GM12872 (cell line): ENCODE data around the gene PCDHGA12.

Source experiments
- CTCF ChIP-seq: IDR thresholded peaks from 3 replicates; pipeline ENCODE4 v1.5.1; 2011; ENCODE audit warnings: low read depth, mild to moderate bottlenecking, low read length, moderate library complexity; ENCODE audit not compliant: insufficient read depth

Gene PCDHGA12

DNA sequence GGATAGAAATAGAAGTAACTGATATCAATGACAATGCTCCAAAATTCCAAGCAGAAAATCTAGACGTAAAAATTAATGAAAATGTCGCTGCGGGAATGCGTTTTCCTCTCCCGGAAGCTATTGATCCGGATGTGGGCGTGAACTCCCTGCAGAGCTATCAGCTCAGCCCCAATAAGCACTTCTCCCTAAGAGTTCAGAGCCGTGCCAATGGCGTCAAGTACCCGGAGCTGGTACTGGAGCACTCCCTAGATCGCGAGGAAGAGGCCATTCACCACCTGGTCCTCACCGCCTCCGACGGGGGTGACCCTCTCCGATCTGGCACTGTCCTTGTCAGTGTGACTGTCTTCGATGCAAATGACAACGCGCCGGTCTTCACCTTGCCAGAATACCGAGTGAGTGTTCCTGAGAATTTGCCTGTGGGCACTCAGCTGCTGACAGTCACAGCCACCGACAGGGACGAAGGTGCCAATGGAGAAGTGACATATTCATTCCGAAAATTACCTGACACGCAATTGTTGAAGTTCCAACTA lies 16.7 kb upstream of the PCDHGA12 start:
- no peak for TF ChIP-seq CTCF

GRCh38 chr5:141417494-141418172 lies 12.7 kb upstream of the PCDHGA12 start, which contains the start of gene PCDHGB7:
PCDHGB7 (plus strand) TSS chr5:141417677; CDS start chr5:141417860, 183 bp downstream.
- peak; percentile 83 for TF ChIP-seq CTCF

- TF ChIP-seq CTCF = no peak
These were observed 11.0 kb upstream of the PCDHGA12 start for GRCh38 chr5:141419074-141419880.

- peak; percentile 78 for TF ChIP-seq CTCF
These were observed 9.3 kb upstream of the PCDHGA12 start, which contains the start of gene PCDHGA11 for GRCh38 chr5:141420855-141421488. PCDHGA11 (plus strand) TSS chr5:141421051; CDS start chr5:141421228, 177 bp downstream.

GRCh38 chr5:141421489-141421855 lies 8.8 kb upstream of the PCDHGA12 start:
- no peak for TF ChIP-seq CTCF

DNA sequence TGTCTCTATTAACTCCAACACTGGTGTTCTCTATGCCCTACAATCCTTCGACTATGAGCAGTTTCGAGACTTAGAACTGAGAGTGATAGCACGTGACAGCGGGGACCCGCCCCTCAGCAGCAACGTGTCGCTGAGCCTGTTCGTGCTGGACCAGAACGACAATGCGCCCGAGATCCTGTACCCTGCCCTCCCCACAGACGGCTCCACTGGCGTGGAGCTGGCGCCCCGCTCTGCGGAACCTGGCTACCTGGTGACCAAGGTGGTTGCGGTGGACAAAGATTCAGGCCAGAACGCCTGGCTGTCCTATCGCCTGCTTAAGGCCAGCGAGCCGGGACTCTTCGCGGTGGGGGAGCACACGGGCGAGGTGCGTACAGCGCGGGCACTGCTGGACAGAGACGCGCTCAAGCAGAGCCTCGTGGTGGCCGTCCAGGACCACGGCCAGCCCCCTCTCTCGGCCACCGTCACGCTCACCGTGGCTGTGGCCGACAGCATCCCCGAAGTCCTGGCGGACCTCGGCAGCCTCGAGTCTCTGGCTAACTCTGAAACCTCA lies 7.5 kb upstream of the PCDHGA12 start:
- no peak for TF ChIP-seq CTCF
